H1 (cell line): ENCODE data around the gene GRHL3.

Experiments
- EZH2 ChIP-seq: fragments of 200-600 bp; sonication (generic); IDR thresholded peaks from 2 replicates; pipeline ENCODE4 v1.7.1; 2012; ENCODE audit warnings: low read depth, mild to moderate bottlenecking, moderate library complexity, low read length, inconsistent platforms; ENCODE audit not compliant: severe bottlenecking
- NRF1 ChIP-seq: IDR thresholded peaks from 2 replicates; pipeline ENCODE4 v1.6.1; 2011; ENCODE audit warnings: mild to moderate bottlenecking, low read depth, low read length, improper control_type of control experiment
- POLR2A ChIP-seq, 2 experiments: IDR thresholded peaks; 1 replicate in 1 of 2; 2 replicates in 1 of 2; pipeline ENCODE4 v1.6.1; 2011; ENCODE audit warnings: low read depth in 2 of 2, low read length in 2 of 2, mild to moderate bottlenecking in 2 of 2; ENCODE audit errors: control extremely low read depth in 1 of 2
- POLR2AphosphoS5 ChIP-seq: IDR thresholded peaks from 2 replicates; pipeline ENCODE4 v1.6.1; 2011; ENCODE audit warnings: low read depth, low read length
- TF ChIP-seq, protein P1 (sequence below), 3 experiments: IDR thresholded peaks; 1 replicate in 2 of 3; 2 replicates in 1 of 3; pipeline versions ENCODE4 v1.5.1 to v1.6.1; 2011; ENCODE audit warnings: low read length in 3 of 3, mild to moderate bottlenecking in 3 of 3, inconsistent platforms in 2 of 3, low read depth in 1 of 3, moderate library complexity in 1 of 3; ENCODE audit not compliant: insufficient read depth in 1 of 3; ENCODE audit errors: control extremely low read depth in 1 of 3
- TF ChIP-seq, protein P2 (sequence below): IDR thresholded peaks from 2 replicates; pipeline ENCODE4 v1.6.1; 2012; ENCODE audit warnings: inconsistent platforms
- TF ChIP-seq, protein P3 (sequence below): IDR thresholded peaks from 2 replicates; pipeline ENCODE4 v1.6.1; 2011; ENCODE audit warnings: low read depth, mild to moderate bottlenecking, low read length; ENCODE audit not compliant: insufficient read depth
- TF ChIP-seq, protein P4 (sequence below): IDR thresholded peaks from 2 replicates; pipeline ENCODE4 v1.6.1; 2011; ENCODE audit warnings: low read length, improper control_type of control experiment
- TF ChIP-seq, protein P5 (sequence below): IDR thresholded peaks from 2 replicates; pipeline ENCODE4 v1.6.1; 2012; ENCODE audit warnings: low read length, inconsistent platforms

DNA sequence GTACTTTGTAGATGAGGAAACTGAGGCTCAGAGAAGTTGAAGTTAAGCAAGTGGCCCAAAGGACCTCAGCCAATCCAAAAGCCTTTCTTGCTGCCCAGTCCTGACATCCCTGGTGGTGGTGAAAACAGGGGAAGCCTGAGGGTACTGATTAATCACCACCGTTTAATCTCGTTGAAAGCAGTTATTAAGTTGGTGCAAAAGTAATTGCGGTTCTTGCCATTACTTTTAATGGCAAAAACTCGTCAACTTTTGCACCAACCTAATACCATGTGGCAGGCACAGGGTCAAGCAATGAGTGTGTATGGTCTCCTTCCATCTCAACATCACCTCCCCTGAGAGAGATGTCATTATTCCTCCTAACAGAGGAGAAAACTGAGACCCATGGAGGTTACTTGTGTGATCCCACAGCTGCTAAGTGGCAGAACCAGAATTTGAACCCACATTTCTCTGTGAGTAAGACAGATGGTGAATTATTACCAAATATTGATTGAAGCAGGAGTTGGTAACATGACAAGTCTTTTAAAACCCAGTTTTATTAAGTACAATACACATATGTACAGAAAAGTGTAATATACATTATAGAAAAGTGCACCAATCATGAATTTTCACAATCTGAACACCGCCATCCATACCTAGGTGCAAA is 39.4 kb upstream of the GRHL3 start:
- TF ChIP-seq, protein P1, sequence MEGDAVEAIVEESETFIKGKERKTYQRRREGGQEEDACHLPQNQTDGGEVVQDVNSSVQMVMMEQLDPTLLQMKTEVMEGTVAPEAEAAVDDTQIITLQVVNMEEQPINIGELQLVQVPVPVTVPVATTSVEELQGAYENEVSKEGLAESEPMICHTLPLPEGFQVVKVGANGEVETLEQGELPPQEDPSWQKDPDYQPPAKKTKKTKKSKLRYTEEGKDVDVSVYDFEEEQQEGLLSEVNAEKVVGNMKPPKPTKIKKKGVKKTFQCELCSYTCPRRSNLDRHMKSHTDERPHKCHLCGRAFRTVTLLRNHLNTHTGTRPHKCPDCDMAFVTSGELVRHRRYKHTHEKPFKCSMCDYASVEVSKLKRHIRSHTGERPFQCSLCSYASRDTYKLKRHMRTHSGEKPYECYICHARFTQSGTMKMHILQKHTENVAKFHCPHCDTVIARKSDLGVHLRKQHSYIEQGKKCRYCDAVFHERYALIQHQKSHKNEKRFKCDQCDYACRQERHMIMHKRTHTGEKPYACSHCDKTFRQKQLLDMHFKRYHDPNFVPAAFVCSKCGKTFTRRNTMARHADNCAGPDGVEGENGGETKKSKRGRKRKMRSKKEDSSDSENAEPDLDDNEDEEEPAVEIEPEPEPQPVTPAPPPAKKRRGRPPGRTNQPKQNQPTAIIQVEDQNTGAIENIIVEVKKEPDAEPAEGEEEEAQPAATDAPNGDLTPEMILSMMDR (IDR thresholded peaks at IDR 0.05; ENCODE audit: control extremely low read depth in 1 of 3, insufficient read depth in 1 of 3, low read depth in 1 of 3, low read length in 3 of 3) = no peak
- TF ChIP-seq, protein P2, sequence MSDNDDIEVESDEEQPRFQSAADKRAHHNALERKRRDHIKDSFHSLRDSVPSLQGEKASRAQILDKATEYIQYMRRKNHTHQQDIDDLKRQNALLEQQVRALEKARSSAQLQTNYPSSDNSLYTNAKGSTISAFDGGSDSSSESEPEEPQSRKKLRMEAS = no peak
- TF ChIP-seq, protein P3, sequence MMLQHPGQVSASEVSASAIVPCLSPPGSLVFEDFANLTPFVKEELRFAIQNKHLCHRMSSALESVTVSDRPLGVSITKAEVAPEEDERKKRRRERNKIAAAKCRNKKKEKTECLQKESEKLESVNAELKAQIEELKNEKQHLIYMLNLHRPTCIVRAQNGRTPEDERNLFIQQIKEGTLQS = no peak
- TF ChIP-seq EZH2 = no peak
- no peak for TF ChIP-seq POLR2A (IDR thresholded peaks at IDR 0.05; ENCODE audit: control extremely low read depth in 1 of 2, low read depth in 2 of 2, low read length in 2 of 2)
- TF ChIP-seq, protein P4, sequence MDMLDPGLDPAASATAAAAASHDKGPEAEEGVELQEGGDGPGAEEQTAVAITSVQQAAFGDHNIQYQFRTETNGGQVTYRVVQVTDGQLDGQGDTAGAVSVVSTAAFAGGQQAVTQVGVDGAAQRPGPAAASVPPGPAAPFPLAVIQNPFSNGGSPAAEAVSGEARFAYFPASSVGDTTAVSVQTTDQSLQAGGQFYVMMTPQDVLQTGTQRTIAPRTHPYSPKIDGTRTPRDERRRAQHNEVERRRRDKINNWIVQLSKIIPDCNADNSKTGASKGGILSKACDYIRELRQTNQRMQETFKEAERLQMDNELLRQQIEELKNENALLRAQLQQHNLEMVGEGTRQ = no peak
- TF ChIP-seq POLR2AphosphoS5 = no peak
- TF ChIP-seq, protein P5, sequence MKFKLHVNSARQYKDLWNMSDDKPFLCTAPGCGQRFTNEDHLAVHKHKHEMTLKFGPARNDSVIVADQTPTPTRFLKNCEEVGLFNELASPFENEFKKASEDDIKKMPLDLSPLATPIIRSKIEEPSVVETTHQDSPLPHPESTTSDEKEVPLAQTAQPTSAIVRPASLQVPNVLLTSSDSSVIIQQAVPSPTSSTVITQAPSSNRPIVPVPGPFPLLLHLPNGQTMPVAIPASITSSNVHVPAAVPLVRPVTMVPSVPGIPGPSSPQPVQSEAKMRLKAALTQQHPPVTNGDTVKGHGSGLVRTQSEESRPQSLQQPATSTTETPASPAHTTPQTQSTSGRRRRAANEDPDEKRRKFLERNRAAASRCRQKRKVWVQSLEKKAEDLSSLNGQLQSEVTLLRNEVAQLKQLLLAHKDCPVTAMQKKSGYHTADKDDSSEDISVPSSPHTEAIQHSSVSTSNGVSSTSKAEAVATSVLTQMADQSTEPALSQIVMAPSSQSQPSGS = no peak
- TF ChIP-seq NRF1 = no peak
